Measurements from ENCODE around the gene HDGFL3. TPM values are rescaled to one million over a fixed set of nuclear protein-coding genes. Genes with fewer than 3 reads are reported as not detected.

Gene HDGFL3
- total and polyA plus RNA-seq, 12 donors: 9.3 to 43.2 (median 38.3) TPM

DNA sequence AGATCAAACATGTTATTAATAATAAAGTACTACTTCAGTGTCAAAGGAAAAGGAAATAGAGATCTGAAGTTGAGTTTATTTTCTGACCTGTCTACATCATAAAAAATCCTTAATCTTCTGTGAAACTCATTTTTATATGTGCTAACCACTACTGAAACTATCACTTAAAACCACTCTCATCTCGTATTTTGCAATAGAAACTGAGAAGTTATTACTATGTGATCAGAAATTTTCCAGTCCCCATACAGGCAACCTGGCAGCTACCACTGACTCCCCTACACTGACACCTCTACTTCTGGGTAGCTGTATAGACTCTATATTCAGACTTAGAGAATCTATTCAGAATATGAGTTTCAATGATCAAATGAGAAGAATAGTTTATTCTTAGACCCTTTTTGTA lies 8.3 kb downstream of the HDGFL3 start:
- WGBS, 2 donors: 76% methylated on average over 1 of the region's 1 CpG
- Histone ChIP-seq H3K27me3 (no peaks in the 10 kb centered on the region), H3K4me3 (no peak overlapping the region), H3K36me3 (no peaks in the 10 kb centered on the region), H3K4me1 (peaks cover 0 to 79% (median 35%) of the 10 kb centered on the region in 9 donors), H3K27ac (no peak overlapping the region), H3K9me3 (no peaks in the 10 kb centered on the region)
- no peak for TF ChIP-seq CTCF (IDR thresholded peaks at IDR 0.05)
- intact Hi-C loops (cut with DNase I): no loop called here
- DNase-seq: no peak
- no peak for ATAC-seq

- TF ChIP-seq CTCF (IDR thresholded peaks at IDR 0.05): no peak
- no peak for ATAC-seq
- no peak overlapping the region for H3K27ac ChIP-seq
- no peak for DNase-seq
- intact Hi-C loops (cut with DNase I): no loop called here
- no peak overlapping the region for H3K4me3 ChIP-seq
- H3K9me3 ChIP-seq: no peaks in the 10 kb centered on the region
- WGBS, 2 donors: 79 to 90% methylated on average over 3 of the region's 3 CpGs
- H3K4me1 ChIP-seq: peaks cover 0 to 77% (median 35%) of the 10 kb centered on the region in 9 donors
- no peaks in the 10 kb centered on the region for H3K27me3 ChIP-seq
- no peaks in the 10 kb centered on the region for H3K36me3 ChIP-seq
Observed at GRCh38 chr15:83198476-83198875, 9.1 kb downstream of the HDGFL3 start.

- no peak for TF ChIP-seq CTCF (IDR thresholded peaks at IDR 0.05)
- H3K36me3 ChIP-seq: no peaks in the 10 kb centered on the region
- H3K9me3 ChIP-seq: no peaks in the 10 kb centered on the region
- intact Hi-C loops (cut with DNase I): no loop called here
- ATAC-seq: no peak
- peaks cover 0 to 64% (median 18%) of the 10 kb centered on the region in 9 donors for H3K4me1 ChIP-seq
- no peaks in the 10 kb centered on the region for H3K27me3 ChIP-seq
- no peak for DNase-seq
- 61 to 63% methylated on average over 2 of the region's 2 CpGs for WGBS, 2 donors
- H3K4me3 ChIP-seq: no peak overlapping the region
- no peak overlapping the region for H3K27ac ChIP-seq
Observed at GRCh38 chr15:83194528-83194927, 13.1 kb downstream of the HDGFL3 start.

- ATAC-seq (no peak), DNase-seq (no peak)
- no peaks in the 10 kb centered on the region for H3K9me3 ChIP-seq
- 87 to 97% methylated on average over 2 of the region's 2 CpGs for WGBS, 2 donors
- intact Hi-C loops (cut with DNase I): no loop called here
- peaks cover 0 to 56% (median 18%) of the 10 kb centered on the region in 9 donors for H3K4me1 ChIP-seq
- H3K36me3 ChIP-seq: no peaks in the 10 kb centered on the region
- no peak for TF ChIP-seq CTCF (IDR thresholded peaks at IDR 0.05)
- H3K4me3 ChIP-seq: no peak overlapping the region
- H3K27ac ChIP-seq: no peak overlapping the region
- no peaks in the 10 kb centered on the region for H3K27me3 ChIP-seq
Observed at GRCh38 chr15:83193721-83194120, 13.9 kb downstream of the HDGFL3 start.

Measured in heart right ventricle (tissue), 16 donors.